ENCODE data around the gene NASP.

- TF ChIP-seq CTCF (conservative IDR thresholded peaks at IDR 0.05; ENCODE audit: low read depth, low read length) (no peak), POLR2A (IDR thresholded peaks at IDR 0.05; ENCODE audit: low read depth, low read length) (no peak), MXI1 (IDR thresholded peaks at IDR 0.05; ENCODE audit: borderline replicate concordance, low read depth, low read length) (no peak), RFX5 (IDR thresholded peaks at IDR 0.05; ENCODE audit: low read depth, low read length) (no peak), MAZ (IDR thresholded peaks at IDR 0.05; ENCODE audit: borderline replicate concordance, low read depth, low read length) (no peak), ELK1 (IDR thresholded peaks at IDR 0.05; ENCODE audit: borderline replicate concordance, low read depth, low read length) (no peak), SMC3 (IDR thresholded peaks at IDR 0.05; ENCODE audit: low read depth, low read length) (no peak), FOS (IDR thresholded peaks at IDR 0.05; ENCODE audit: low read depth, low read length) (no peak), RAD21 (IDR thresholded peaks at IDR 0.05; ENCODE audit: low read length) (no peak), USF2 (IDR thresholded peaks at IDR 0.05; ENCODE audit: low read depth, low read length) (no peak), RCOR1 (IDR thresholded peaks at IDR 0.05; ENCODE audit: insufficient replicate concordance, low read length) (no peak), CHD1 (IDR thresholded peaks at IDR 0.05; ENCODE audit: low read depth, low read length) (no peak), BHLHE40 (IDR thresholded peaks at IDR 0.05; ENCODE audit: low read depth, low read length) (no peak)
Measured at GRCh38 chr1:45594412-45594811, 10.6 kb downstream of the NASP start.
